Measurements from ENCODE around the gene WASHC4.

DNA sequence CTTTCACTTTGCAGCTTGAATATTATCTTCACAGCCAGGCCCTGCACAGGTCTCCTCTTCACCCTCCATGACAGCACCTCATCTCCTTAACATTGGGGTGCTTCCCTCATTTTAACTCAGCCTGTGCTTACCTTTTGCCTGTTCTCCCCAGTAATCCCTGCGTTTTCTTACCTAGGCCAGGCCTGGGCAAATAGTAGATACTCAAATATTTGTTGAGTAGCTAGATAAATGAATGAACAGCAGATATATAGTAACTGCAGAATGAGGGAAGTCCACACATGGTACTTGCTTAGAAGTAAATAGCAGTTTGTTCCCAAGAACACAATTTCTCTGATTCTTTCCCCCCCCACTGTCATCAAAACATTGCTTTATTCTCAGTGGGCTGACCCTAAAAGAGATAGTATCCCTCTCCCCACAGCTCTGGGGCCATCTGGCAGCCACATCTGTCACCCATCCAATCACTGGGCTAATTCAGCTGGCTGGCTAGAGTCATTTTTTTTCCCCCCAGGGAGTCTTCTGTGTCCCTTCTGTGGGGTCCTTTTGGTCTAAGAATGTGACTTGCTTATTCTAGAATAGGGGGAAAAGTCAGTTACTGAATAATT lies 85.2 kb downstream of the WASHC4 start:
- no peak for TF ChIP-seq EZH2 (IDR thresholded peaks at IDR 0.05; ENCODE audit: borderline replicate concordance, low read depth, low read length, poor library complexity, severe bottlenecking)
- no peak for TF ChIP-seq CTCF (conservative IDR thresholded peaks at IDR 0.05; ENCODE audit: low read depth, low read length)

All from A673 (cell line).